ENCODE results near the gene SRP19. TPM values are rescaled to one million over a fixed set of nuclear protein-coding genes. Genes with fewer than 3 reads are reported as not detected.
A peak's percentile ranks its signal among the peaks of the same experiment; 100 is the strongest.

The SRP19 gene
- total and polyA plus RNA-seq, 9 donors: 58.9 to 70.2 (median 64.2) TPM

GRCh38 chr5:112865128-112865527 lies 4.0 kb downstream of the SRP19 start:
- no peak for DNase-seq
- Histone ChIP-seq H3K27ac (ENCODE audit: low read length) (no peak overlapping the region), H3K36me3 (ENCODE audit: control insufficient read depth, insufficient read depth, low read length) (peaks cover 37% of the 10 kb centered on the region), H3K4me1 (ENCODE audit: control insufficient read depth, insufficient read depth, low read length) (peaks cover 13% of the 10 kb centered on the region), H3K9me3 (replicated peaks; ENCODE audit: control insufficient read depth, low read depth, low read length) (no peaks in the 10 kb centered on the region), H3K4me3 (ENCODE audit: low read length) (no peak overlapping the region), H3K27me3 (ENCODE audit: control insufficient read depth, insufficient read depth, low read length) (no peaks in the 10 kb centered on the region)
- WGBS (ENCODE audit: insufficient coverage): no CpG with 5 or more reads among the region's 3 CpGs

GRCh38 chr5:112866739-112867138 lies 5.7 kb downstream of the SRP19 start:
- H3K4me3 ChIP-seq (ENCODE audit: low read length): no peak overlapping the region
- no peak overlapping the region for H3K27ac ChIP-seq (ENCODE audit: low read length)
- H3K9me3 ChIP-seq (replicated peaks; ENCODE audit: control insufficient read depth, low read depth, low read length): no peaks in the 10 kb centered on the region
- H3K27me3 ChIP-seq (ENCODE audit: control insufficient read depth, insufficient read depth, low read length): no peaks in the 10 kb centered on the region
- H3K4me1 ChIP-seq (ENCODE audit: control insufficient read depth, insufficient read depth, low read length): peaks cover 8% of the 10 kb centered on the region
- no CpG with 5 or more reads among the region's 2 CpGs for WGBS (ENCODE audit: insufficient coverage)
- DNase-seq: no peak
- H3K36me3 ChIP-seq (ENCODE audit: control insufficient read depth, insufficient read depth, low read length): peaks cover 45% of the 10 kb centered on the region

DNA sequence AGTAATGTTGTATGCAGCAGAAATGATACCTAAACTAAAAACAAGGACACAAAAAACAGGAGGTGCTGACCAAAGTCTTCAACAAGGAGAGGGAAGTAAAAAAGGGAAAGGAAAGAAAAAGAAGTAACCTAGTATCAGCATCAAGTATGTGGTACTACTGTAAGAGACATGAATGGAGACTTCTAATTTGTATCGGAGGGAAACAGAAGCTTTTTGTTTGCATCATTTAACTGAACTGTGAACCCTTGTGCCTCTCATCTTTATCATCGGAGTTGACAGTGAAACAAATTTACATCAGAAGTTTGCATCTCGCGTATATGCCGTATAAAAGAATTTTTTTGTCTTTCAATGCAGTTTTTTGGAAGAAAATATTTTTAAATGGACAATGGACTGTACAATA lies 6.3 kb downstream of the SRP19 start:
- WGBS (ENCODE audit: insufficient coverage): 100% methylated on average over 2 of the region's 5 CpGs
- no peaks in the 10 kb centered on the region for H3K9me3 ChIP-seq (replicated peaks; ENCODE audit: control insufficient read depth, low read depth, low read length)
- H3K4me1 ChIP-seq (ENCODE audit: control insufficient read depth, insufficient read depth, low read length): peaks cover 3% of the 10 kb centered on the region
- no peak for DNase-seq
- H3K4me3 ChIP-seq (ENCODE audit: low read length): no peak overlapping the region
- H3K36me3 ChIP-seq (ENCODE audit: control insufficient read depth, insufficient read depth, low read length): peaks cover 45% of the 10 kb centered on the region
- no peak overlapping the region for H3K27ac ChIP-seq (ENCODE audit: low read length)
- no peaks in the 10 kb centered on the region for H3K27me3 ChIP-seq (ENCODE audit: control insufficient read depth, insufficient read depth, low read length)

DNA sequence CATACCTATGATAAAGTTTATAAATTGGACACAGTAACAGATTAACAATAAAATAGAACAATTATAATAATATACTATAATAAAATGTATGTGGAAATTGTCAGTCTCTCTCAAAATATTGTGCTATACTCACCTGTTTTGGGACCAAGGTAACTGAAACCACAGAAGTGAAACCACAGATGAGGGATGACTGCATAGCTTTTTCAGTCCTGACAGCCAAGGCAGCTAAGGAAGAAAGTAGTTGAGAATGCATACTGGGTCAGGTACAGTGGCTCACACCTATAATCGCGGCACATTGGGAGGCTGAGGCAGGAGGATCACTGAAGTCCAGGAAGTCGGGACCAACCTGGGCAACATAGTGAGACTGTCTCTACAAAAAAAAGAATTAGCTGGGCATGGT lies 8.9 kb downstream of the SRP19 start:
- no peaks in the 10 kb centered on the region for H3K9me3 ChIP-seq (replicated peaks; ENCODE audit: control insufficient read depth, low read depth, low read length)
- H3K36me3 ChIP-seq (ENCODE audit: control insufficient read depth, insufficient read depth, low read length): peaks cover 36% of the 10 kb centered on the region
- no peak overlapping the region for H3K4me3 ChIP-seq (ENCODE audit: low read length)
- WGBS (ENCODE audit: insufficient coverage): 100% methylated on average over 2 of the region's 3 CpGs
- H3K4me1 ChIP-seq (ENCODE audit: control insufficient read depth, insufficient read depth, low read length): no peaks in the 10 kb centered on the region
- no peak overlapping the region for H3K27ac ChIP-seq (ENCODE audit: low read length)
- no peaks in the 10 kb centered on the region for H3K27me3 ChIP-seq (ENCODE audit: control insufficient read depth, insufficient read depth, low read length)
- DNase-seq: no peak

DNA sequence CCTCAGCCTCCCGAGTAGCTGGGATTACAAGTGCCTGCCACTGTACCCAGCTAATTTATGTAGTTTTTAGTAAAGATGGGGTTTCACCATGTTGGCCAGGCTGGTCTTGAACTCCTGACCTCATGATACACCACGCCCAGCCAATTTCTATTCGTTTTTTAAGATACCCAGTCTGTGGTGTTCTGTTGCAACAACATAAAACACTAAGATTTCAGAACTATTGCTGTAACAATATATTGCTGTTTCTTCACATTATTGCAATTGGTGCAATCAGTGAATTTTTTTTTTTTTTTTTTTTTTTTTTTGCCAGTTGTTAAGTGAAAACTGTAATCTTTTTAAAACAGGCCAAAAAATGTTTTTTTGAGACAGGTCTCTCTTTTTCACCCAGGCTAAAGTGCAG lies 9.9 kb downstream of the SRP19 start:
- no peak for DNase-seq
- H3K4me3 ChIP-seq (ENCODE audit: low read length): no peak overlapping the region
- no peaks in the 10 kb centered on the region for H3K9me3 ChIP-seq (replicated peaks; ENCODE audit: control insufficient read depth, low read depth, low read length)
- no peaks in the 10 kb centered on the region for H3K27me3 ChIP-seq (ENCODE audit: control insufficient read depth, insufficient read depth, low read length)
- H3K36me3 ChIP-seq (ENCODE audit: control insufficient read depth, insufficient read depth, low read length): peaks cover 37% of the 10 kb centered on the region
- H3K27ac ChIP-seq (ENCODE audit: low read length): no peak overlapping the region
- no CpG with 5 or more reads among the region's 3 CpGs for WGBS (ENCODE audit: insufficient coverage)
- no peaks in the 10 kb centered on the region for H3K4me1 ChIP-seq (ENCODE audit: control insufficient read depth, insufficient read depth, low read length)

GRCh38 chr5:112876362-112876761 lies 15.3 kb downstream of the SRP19 start:
- H3K36me3 ChIP-seq (ENCODE audit: control insufficient read depth, insufficient read depth, low read length): peaks cover 17% of the 10 kb centered on the region
- no peak for DNase-seq
- no peaks in the 10 kb centered on the region for H3K27me3 ChIP-seq (ENCODE audit: control insufficient read depth, insufficient read depth, low read length)
- H3K4me1 ChIP-seq (ENCODE audit: control insufficient read depth, insufficient read depth, low read length): peaks cover 5% of the 10 kb centered on the region
- H3K4me3 ChIP-seq (ENCODE audit: low read length): no peak overlapping the region
- WGBS (ENCODE audit: insufficient coverage): 30% methylated on average over 2 of the region's 2 CpGs
- H3K27ac ChIP-seq (ENCODE audit: low read length): no peak overlapping the region
- H3K9me3 ChIP-seq (replicated peaks; ENCODE audit: control insufficient read depth, low read depth, low read length): no peaks in the 10 kb centered on the region

DNA sequence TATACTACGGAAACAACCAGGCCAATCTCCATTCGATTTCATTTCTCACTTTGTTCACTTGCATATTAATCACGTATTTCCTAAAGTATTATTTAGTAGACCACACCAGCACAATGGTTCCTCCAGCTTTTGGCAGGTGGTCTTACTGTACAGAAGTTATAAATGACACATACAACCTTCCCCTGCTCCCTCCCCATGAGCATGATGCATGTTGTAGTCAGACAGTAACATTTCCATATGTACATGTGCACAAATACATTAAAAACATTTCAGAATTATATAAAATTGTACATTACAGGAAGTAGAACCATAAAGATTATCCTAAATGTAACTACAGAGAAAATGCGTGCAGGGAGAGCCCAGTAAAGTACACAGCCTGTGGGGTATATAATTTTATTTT lies 17.0 kb downstream of the SRP19 start:
- Histone ChIP-seq H3K4me1 (ENCODE audit: control insufficient read depth, insufficient read depth, low read length) (peaks cover 5% of the 10 kb centered on the region), H3K9me3 (replicated peaks; ENCODE audit: control insufficient read depth, low read depth, low read length) (no peaks in the 10 kb centered on the region), H3K27me3 (ENCODE audit: control insufficient read depth, insufficient read depth, low read length) (no peaks in the 10 kb centered on the region), H3K4me3 (ENCODE audit: low read length) (no peak overlapping the region), H3K27ac (ENCODE audit: low read length) (no peak overlapping the region), H3K36me3 (ENCODE audit: control insufficient read depth, insufficient read depth, low read length) (peaks cover 25% of the 10 kb centered on the region)
- 81% methylated on average over 2 of the region's 4 CpGs for WGBS (ENCODE audit: insufficient coverage)
- DNase-seq: no peak

DNA sequence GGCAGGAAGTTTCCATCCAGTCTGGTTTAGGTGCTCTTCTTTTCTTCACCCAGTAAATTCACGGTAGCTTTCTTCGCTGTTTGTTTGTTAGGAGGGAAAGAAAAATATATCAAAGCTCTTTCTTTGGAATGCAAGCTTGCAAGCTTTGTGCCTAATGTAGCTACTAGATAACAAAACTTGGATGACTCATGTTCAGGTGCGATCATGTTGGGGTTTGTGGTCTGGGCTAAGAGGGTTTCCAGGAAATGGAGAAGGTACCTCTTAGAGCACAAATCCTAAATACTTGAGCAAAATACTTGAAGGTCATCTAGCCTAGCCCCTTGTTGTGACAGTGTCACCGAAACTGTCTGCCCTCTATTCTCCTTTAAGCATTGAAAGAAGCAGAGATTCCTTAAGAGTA lies 17.7 kb downstream of the SRP19 start:
- H3K36me3 ChIP-seq (ENCODE audit: control insufficient read depth, insufficient read depth, low read length): peaks cover 31% of the 10 kb centered on the region
- no CpG with 5 or more reads among the region's 4 CpGs for WGBS (ENCODE audit: insufficient coverage)
- DNase-seq: no peak
- H3K27me3 ChIP-seq (ENCODE audit: control insufficient read depth, insufficient read depth, low read length): no peaks in the 10 kb centered on the region
- peaks cover 5% of the 10 kb centered on the region for H3K4me1 ChIP-seq (ENCODE audit: control insufficient read depth, insufficient read depth, low read length)
- H3K4me3 ChIP-seq (ENCODE audit: low read length): no peak overlapping the region
- H3K9me3 ChIP-seq (replicated peaks; ENCODE audit: control insufficient read depth, low read depth, low read length): no peaks in the 10 kb centered on the region
- no peak overlapping the region for H3K27ac ChIP-seq (ENCODE audit: low read length)

DNA sequence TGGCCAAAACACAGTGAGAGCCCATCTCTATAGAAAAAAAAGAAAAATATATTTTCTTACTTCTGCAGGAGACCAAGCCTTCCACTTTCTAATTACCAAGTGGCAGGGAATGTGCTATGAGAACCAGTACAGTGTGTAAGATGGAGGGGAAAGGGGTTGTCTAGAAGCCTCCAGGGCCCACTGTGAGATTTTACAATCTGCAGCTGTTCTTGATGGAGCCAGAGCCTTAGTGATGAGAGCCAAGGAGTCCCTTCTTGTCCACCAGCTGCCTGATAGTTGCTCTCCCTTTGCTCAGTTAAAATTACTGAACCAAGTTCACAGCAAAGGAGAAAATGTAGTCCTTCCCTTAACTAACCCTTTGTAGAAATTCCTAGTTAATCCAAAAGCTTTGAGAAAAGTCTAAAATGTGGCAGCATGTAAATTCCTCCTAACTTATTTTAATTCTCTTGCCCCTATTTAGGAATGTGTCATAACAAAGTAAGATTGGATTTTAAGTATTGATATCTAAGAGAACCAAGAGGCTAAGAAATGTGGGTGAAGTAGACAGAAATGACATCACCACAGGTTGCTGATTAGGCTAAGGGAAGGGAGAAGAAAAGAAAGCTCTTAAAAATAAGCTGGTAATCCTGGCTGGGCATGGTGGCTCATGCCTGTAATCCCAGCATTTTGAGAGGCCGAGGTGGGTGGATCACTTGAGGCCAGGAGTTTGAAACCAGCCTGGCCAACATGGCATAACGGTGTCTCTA lies 19.3 kb downstream of the SRP19 start:
- peaks cover 5% of the 10 kb centered on the region for H3K4me1 ChIP-seq (ENCODE audit: control insufficient read depth, insufficient read depth, low read length)
- WGBS (ENCODE audit: insufficient coverage): 80% methylated on average over 2 of the region's 2 CpGs
- no peak overlapping the region for H3K4me3 ChIP-seq (ENCODE audit: low read length)
- DNase-seq: peak; percentile 89
- no peaks in the 10 kb centered on the region for H3K9me3 ChIP-seq (replicated peaks; ENCODE audit: control insufficient read depth, low read depth, low read length)
- H3K36me3 ChIP-seq (ENCODE audit: control insufficient read depth, insufficient read depth, low read length): peaks cover 42% of the 10 kb centered on the region
- H3K27ac ChIP-seq (ENCODE audit: low read length): peak overlapping the region; percentile 14
- H3K27me3 ChIP-seq (ENCODE audit: control insufficient read depth, insufficient read depth, low read length): no peaks in the 10 kb centered on the region

- no peak for DNase-seq
- Histone ChIP-seq H3K4me3 (ENCODE audit: low read length) (no peak overlapping the region), H3K27me3 (ENCODE audit: control insufficient read depth, insufficient read depth, low read length) (no peaks in the 10 kb centered on the region), H3K36me3 (ENCODE audit: control insufficient read depth, insufficient read depth, low read length) (peaks cover 48% of the 10 kb centered on the region), H3K9me3 (replicated peaks; ENCODE audit: control insufficient read depth, low read depth, low read length) (no peaks in the 10 kb centered on the region), H3K4me1 (ENCODE audit: control insufficient read depth, insufficient read depth, low read length) (peaks cover 5% of the 10 kb centered on the region), H3K27ac (ENCODE audit: low read length) (no peak overlapping the region)
- 78% methylated on average over 2 of the region's 2 CpGs for WGBS (ENCODE audit: insufficient coverage)
These were observed 22.1 kb downstream of the SRP19 start for GRCh38 chr5:112883192-112883591.

GRCh38 chr5:112885001-112885400 lies 23.9 kb downstream of the SRP19 start:
- DNase-seq: no peak

More at GRCh38 chr5:112885001-112885400, 23.9 kb downstream of the SRP19 start:
- H3K4me1 ChIP-seq (ENCODE audit: control insufficient read depth, insufficient read depth, low read length): peaks cover 2% of the 10 kb centered on the region
- H3K9me3 ChIP-seq (replicated peaks; ENCODE audit: control insufficient read depth, low read depth, low read length): no peaks in the 10 kb centered on the region
- no peak overlapping the region for H3K27ac ChIP-seq (ENCODE audit: low read length)
- H3K36me3 ChIP-seq (ENCODE audit: control insufficient read depth, insufficient read depth, low read length): peaks cover 42% of the 10 kb centered on the region
- no peak overlapping the region for H3K4me3 ChIP-seq (ENCODE audit: low read length)
- H3K27me3 ChIP-seq (ENCODE audit: control insufficient read depth, insufficient read depth, low read length): no peaks in the 10 kb centered on the region
- WGBS (ENCODE audit: insufficient coverage): 100% methylated on average over 2 of the region's 3 CpGs
